H1 (cell line): ENCODE results near the gene IRF9. TPM values are rescaled to one million over a fixed set of nuclear protein-coding genes. Genes with fewer than 3 reads are reported as not detected.

Source experiments
- CTCF ChIA-PET: fragments of 300-600 bp; sonication (Branson Sonifier 250); formaldehyde crosslinking; loops from one replicate; lab custom pipeline; 2021; ENCODE audit not compliant: partially characterized antibody; lab: Charles Lee
- POLR2A ChIA-PET: fragments of 300-600 bp; sonication (Branson Sonifier 250); formaldehyde crosslinking; loops from one replicate; lab custom pipeline; 2021; ENCODE audit warnings: inconsistent platforms; ENCODE audit not compliant: partially characterized antibody; lab: Charles Lee
- DNase-seq, 2 experiments: peaks; one replicate each; pipeline versions ENCODE4 v3.0.0 to v3.0.0-alpha.2; 2010 to 2022; ENCODE audit warnings: low spot score in 2 of 2, low read depth in 1 of 2, mixed read lengths in 1 of 2
- FAIRE-seq: peaks from 2 replicates; lab custom pipeline; 2011; peaks lifted over from hg19 to GRCh38; lab: Jason Lieb, UNC
- H2AFZ ChIP-seq: 2 replicates; pipeline ENCODE4 v1.8.1; 2012; ENCODE audit warnings: low read length, inconsistent platforms
- H2AK5ac ChIP-seq: 2 replicates; pipeline ENCODE4 v1.6.1; 2013; ENCODE audit warnings: low read depth, low read length
- H2BK120ac ChIP-seq: replicated peaks from 2 replicates; pipeline ENCODE3; 2013; ENCODE audit warnings: low read depth, low read length, inconsistent platforms
- H2BK12ac ChIP-seq: 2 replicates; pipeline ENCODE4 v1.6.1; 2013; ENCODE audit warnings: low read depth, low read length
- H2BK15ac ChIP-seq: 2 replicates; pipeline ENCODE4 v1.6.1; 2013; ENCODE audit warnings: low read length
- H2BK20ac ChIP-seq: 2 replicates; pipeline ENCODE4 v1.6.1; 2013; ENCODE audit warnings: low read length
- H2BK5ac ChIP-seq: 2 replicates; pipeline ENCODE4 v1.6.1; 2013; ENCODE audit warnings: low read depth, low read length
- H3K14ac ChIP-seq: 2 replicates; pipeline ENCODE4 v1.6.1; 2013; ENCODE audit warnings: inconsistent platforms; ENCODE audit not compliant: insufficient read length
- H3K18ac ChIP-seq: 2 replicates; pipeline ENCODE4 v1.6.1; 2013; ENCODE audit warnings: low read length; ENCODE audit errors: extremely low read depth
- H3K23ac ChIP-seq: 2 replicates; pipeline ENCODE4 v1.6.1; 2013; ENCODE audit warnings: inconsistent platforms; ENCODE audit not compliant: insufficient read length
- H3K23me2 ChIP-seq: 2 replicates; pipeline ENCODE4 v1.6.1; 2013; ENCODE audit warnings: low read depth, low read length
- H3K27ac ChIP-seq: 2 replicates; pipeline ENCODE4 v1.6.1; 2011; ENCODE audit warnings: low read depth, low read length, inconsistent platforms
- H3K27me3 ChIP-seq, 4 experiments: replicated peaks in 1 of 4; 1 replicate in 1 of 4; 2 replicates in 3 of 4; pipeline versions ENCODE4 v1.6.1 to v1.8.1; 2011 to 2013; ENCODE audit warnings: low read length in 3 of 4, mild to moderate bottlenecking in 3 of 4, inconsistent platforms in 2 of 4, mixed read lengths in 2 of 4, moderate library complexity in 1 of 4; ENCODE audit not compliant: control insufficient read depth in 3 of 4, insufficient read depth in 3 of 4; ENCODE audit errors: extremely low read depth in 1 of 4
- H3K36me3 ChIP-seq, 4 experiments: 2 replicates each; pipeline versions ENCODE4 v1.6.1 to v1.8.1; 2011 to 2013; ENCODE audit warnings: mild to moderate bottlenecking in 4 of 4, low read length in 3 of 4, moderate library complexity in 2 of 4, control low read depth in 1 of 4, inconsistent platforms in 1 of 4; ENCODE audit not compliant: insufficient read depth in 4 of 4, control insufficient read depth in 2 of 4
- H3K4ac ChIP-seq: replicated peaks from 2 replicates; pipeline ENCODE3; 2013; ENCODE audit warnings: low read length, low read depth, mixed read lengths, inconsistent platforms; ENCODE audit not compliant: insufficient read length
- H3K4me1 ChIP-seq, 4 experiments: replicated peaks in 1 of 4; 1 replicate in 1 of 4; 2 replicates in 3 of 4; pipeline versions ENCODE4 v1.6.1 to v1.8.1; 2011 to 2013; ENCODE audit warnings: low read length in 3 of 4, inconsistent platforms in 2 of 4, mixed read lengths in 1 of 4; ENCODE audit not compliant: insufficient read depth in 4 of 4, control insufficient read depth in 3 of 4
- H3K4me2 ChIP-seq, 2 experiments: 2 replicates each; pipeline versions ENCODE4 v1.6.1 to v1.8.1; 2011 to 2013; ENCODE audit warnings: low read depth in 2 of 2, low read length in 2 of 2, control low read depth in 1 of 2, inconsistent platforms in 1 of 2, mild to moderate bottlenecking in 1 of 2; ENCODE audit not compliant: insufficient read depth in 1 of 2
- H3K4me3 ChIP-seq, 4 experiments: fragments of 200-600, 300-600 bp in 1 of 4; sonication (generic), shearing (Covaris generic), sonication (Bioruptor Twin) in 1 of 4; 2 replicates each; pipeline versions ENCODE4 v1.5.1 to v1.8.1; 2011 to 2016; ENCODE audit warnings: low read length in 4 of 4, low read depth in 3 of 4, control low read depth in 2 of 4, inconsistent platforms in 2 of 4, mild to moderate bottlenecking in 2 of 4, mixed read lengths in 1 of 4, moderate library complexity in 1 of 4; ENCODE audit not compliant: insufficient read depth in 2 of 4; ENCODE audit errors: extremely low read depth in 1 of 4
- H3K56ac ChIP-seq: replicated peaks from 2 replicates; pipeline ENCODE3; 2013; ENCODE audit warnings: low read depth, mild to moderate bottlenecking, mixed read lengths, low read length, inconsistent platforms; ENCODE audit not compliant: insufficient read length
- H3K79me1 ChIP-seq: 2 replicates; pipeline ENCODE4 v1.6.1; 2013; ENCODE audit warnings: low read depth, low read length, control low read depth
- H3K79me2 ChIP-seq, 2 experiments: 2 replicates each; pipeline versions ENCODE4 v1.6.1 to v1.8.1; 2012 to 2013; ENCODE audit warnings: low read length in 2 of 2, mild to moderate bottlenecking in 2 of 2, inconsistent platforms in 1 of 2; ENCODE audit not compliant: insufficient read depth in 2 of 2, control insufficient read depth in 1 of 2
- H3K9ac ChIP-seq, 4 experiments: replicated peaks in 1 of 4; 1 replicate in 1 of 4; 2 replicates in 3 of 4; pipeline versions ENCODE4 v1.6.1 to v1.8.1; 2011 to 2013; ENCODE audit warnings: low read depth in 3 of 4, low read length in 3 of 4, control low read depth in 2 of 4, mild to moderate bottlenecking in 2 of 4, moderate library complexity in 2 of 4, inconsistent platforms in 1 of 4; ENCODE audit errors: extremely low read depth in 1 of 4
- H3K9me3 ChIP-seq, 2 experiments: 2 replicates each; pipeline versions ENCODE4 v1.6.1 to v1.8.1; 2012 to 2013; ENCODE audit warnings: mild to moderate bottlenecking in 2 of 2, moderate library complexity in 2 of 2, control low read depth in 1 of 2, inconsistent platforms in 1 of 2, low read depth in 1 of 2, low read length in 1 of 2, mixed read lengths in 1 of 2; ENCODE audit not compliant: insufficient read depth in 2 of 2
- H4K20me1 ChIP-seq, 2 experiments: replicated peaks in 1 of 2; 2 replicates each; pipeline versions ENCODE3 to v1.8.1; 2011 to 2013; ENCODE audit warnings: inconsistent platforms in 2 of 2, low read length in 2 of 2, mild to moderate bottlenecking in 1 of 2; ENCODE audit not compliant: insufficient read depth in 2 of 2, control insufficient read depth in 1 of 2
- H4K5ac ChIP-seq: 2 replicates; pipeline ENCODE4 v1.6.1; 2013; ENCODE audit warnings: low read length, low read depth, mixed read lengths, inconsistent platforms; ENCODE audit not compliant: insufficient read length
- H4K8ac ChIP-seq: 2 replicates; pipeline ENCODE4 v1.8.0; 2013; ENCODE audit warnings: mild to moderate bottlenecking, moderate library complexity, low read length, inconsistent platforms; ENCODE audit not compliant: insufficient read depth; ENCODE audit errors: extremely low read depth
- H4K91ac ChIP-seq: replicated peaks from 2 replicates; pipeline ENCODE3; 2013; ENCODE audit warnings: low read length, mixed read lengths, inconsistent platforms; ENCODE audit not compliant: insufficient read length
- BCL11A ChIP-seq, 2 experiments: IDR thresholded peaks; one replicate each; pipeline ENCODE4 v1.6.1; 2011; ENCODE audit warnings: low read depth in 2 of 2, low read length in 2 of 2, mild to moderate bottlenecking in 2 of 2
- EZH2 ChIP-seq: fragments of 200-600 bp; sonication (generic); IDR thresholded peaks from 2 replicates; pipeline ENCODE4 v1.7.1; 2012; ENCODE audit warnings: low read depth, mild to moderate bottlenecking, moderate library complexity, low read length, inconsistent platforms; ENCODE audit not compliant: severe bottlenecking
- GABPA ChIP-seq: IDR thresholded peaks from 2 replicates; pipeline ENCODE4 v1.6.1; 2011; ENCODE audit warnings: mild to moderate bottlenecking, low read length, moderate library complexity, borderline replicate concordance; ENCODE audit not compliant: insufficient read depth
- HDAC2 ChIP-seq, 2 experiments: fragments of 300-600 bp in 1 of 2; sonication (generic) in 1 of 2; IDR thresholded peaks; 2 replicates each; pipeline ENCODE4 v1.6.1; 2011 to 2012; ENCODE audit warnings: low read depth in 2 of 2, low read length in 2 of 2, mild to moderate bottlenecking in 2 of 2, moderate library complexity in 2 of 2, borderline replicate concordance in 1 of 2, inconsistent platforms in 1 of 2
- POLR2A ChIP-seq, 2 experiments: IDR thresholded peaks; 1 replicate in 1 of 2; 2 replicates in 1 of 2; pipeline ENCODE4 v1.6.1; 2011; ENCODE audit warnings: low read depth in 2 of 2, low read length in 2 of 2, mild to moderate bottlenecking in 2 of 2; ENCODE audit errors: control extremely low read depth in 1 of 2
- POU5F1 ChIP-seq: IDR thresholded peaks from 2 replicates; pipeline ENCODE4 v1.6.1; 2011; ENCODE audit warnings: low read depth, mild to moderate bottlenecking, low read length, moderate library complexity
- RAD21 ChIP-seq, 2 experiments: IDR thresholded peaks in 1 of 2; conservative IDR thresholded peaks in 1 of 2; 2 replicates each; pipeline ENCODE4 v1.6.1; 2011; ENCODE audit warnings: low read depth in 2 of 2, low read length in 2 of 2, improper control_type of control experiment in 1 of 2, inconsistent platforms in 1 of 2, mild to moderate bottlenecking in 1 of 2, moderate library complexity in 1 of 2
- SIRT6 ChIP-seq: IDR thresholded peaks from one replicate; pipeline ENCODE4 v1.7.1; 2012; ENCODE audit warnings: low read length, inconsistent platforms
- TAF1 ChIP-seq: IDR thresholded peaks from 2 replicates; pipeline ENCODE4 v1.6.1; 2011; ENCODE audit warnings: mild to moderate bottlenecking, low read depth, low read length
- YY1 ChIP-seq: IDR thresholded peaks from 2 replicates; pipeline ENCODE4 v1.6.1; 2011; ENCODE audit warnings: low read depth, mild to moderate bottlenecking, low read length
- WGBS, 2 experiments: shearing (Covaris generic) in 1 of 2; methylation state at CpG; one replicate each; pipeline versions ENCODE4 v1.1.6 to v1.1.7; 2013 to 2015; ENCODE audit warnings: low lambda C conversion rate in 2 of 2, mixed read lengths in 2 of 2, inconsistent platforms in 1 of 2, low coverage in 1 of 2, missing lambda C conversion rate in 1 of 2; ENCODE audit not compliant: insufficient replicate concordance in 2 of 2, insufficient coverage in 1 of 2, insufficient read length in 1 of 2; ENCODE audit errors: extremely low coverage in 1 of 2, missing lambda C conversion rate in 1 of 2; 5-methylcytosine and 5-hydroxymethylcytosine counted together
- polyA plus RNA-seq, 7 experiments: library from polyadenylated mRNA; depleted of rRNA in 3 of 7; stranded (reverse) in 5 of 7; unstranded in 2 of 7; fragments of >200 nt in 5 of 7; fragments of 200-250 nt in 2 of 7; gene quantifications; 1 replicate in 5 of 7; 2 replicates in 1 of 7; 4 replicates in 1 of 7; pipeline versions ENCODE4 v1.2.1 to v1.2.3, GENCODE V29; 2011 to 2013; ENCODE audit warnings: missing spikeins in 2 of 7, mixed read lengths in 2 of 7
- total RNA-seq: library from RNA; stranded (reverse); fragmentation: NEBNext Ultra II Directional; extraction: Animal tissue kit (Norgen Biotek cat#: 25700); gene quantifications from 2 replicates; pipeline ENCODE4 v1.2.1, GENCODE V29; 2021
- TF ChIP-seq, protein P1 (sequence below), 3 experiments: IDR thresholded peaks; 1 replicate in 2 of 3; 2 replicates in 1 of 3; pipeline versions ENCODE4 v1.5.1 to v1.6.1; 2011; ENCODE audit warnings: low read length in 3 of 3, mild to moderate bottlenecking in 3 of 3, inconsistent platforms in 2 of 3, low read depth in 1 of 3, moderate library complexity in 1 of 3; ENCODE audit not compliant: insufficient read depth in 1 of 3; ENCODE audit errors: control extremely low read depth in 1 of 3

IRF9 gene
- total and polyA plus RNA-seq, 2 of the 8 experiments (the other 6 are each of a cell fraction or from before 2014, with no cell fraction given), result 11.4 to 13.2 TPM

DNA sequence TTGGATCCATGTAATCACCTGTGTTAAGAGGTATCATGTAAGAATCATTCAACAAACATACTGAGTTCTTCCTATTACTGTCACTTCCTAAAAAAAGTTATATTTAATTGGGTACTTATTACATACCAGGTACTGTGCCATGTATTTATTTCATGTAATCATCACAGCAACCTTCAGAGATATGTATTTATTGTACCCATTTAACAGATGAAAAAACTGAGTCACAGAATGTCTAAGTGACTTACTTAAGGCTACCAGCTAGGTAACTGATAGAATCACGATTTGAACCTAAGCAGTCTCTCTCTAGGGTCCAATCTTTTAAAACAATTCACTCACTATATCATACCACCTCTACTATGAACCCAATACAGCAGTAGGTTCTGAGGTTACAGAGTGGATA lies 16.6 kb upstream of the IRF9 start:
- H3K36me3 ChIP-seq, result peaks cover 2 to 14% (median 5%) of the 10 kb centered on the region in 4 experiments; a peak in 5 of 8 replicates
- H2AFZ ChIP-seq, result no peak overlapping the region
- H2AK5ac ChIP-seq, result no peak overlapping the region
- ChIA-PET POLR2A (interaction anchor here (0.7 to 4.9 kb wide), 4 partner anchors 30 to 49 kb away, joined by 3 to 26 read pairs (median 4); partner anchors contain the start of genes DCAF11 and IPO4), CTCF (interaction anchor here (1.1 to 1.5 kb wide), 3 partner anchors 17 to 36 kb away, joined by 3 to 8 read pairs (median 3); partner anchors contain the start of genes DCAF11, IRF9 and NRL)
- H2BK15ac ChIP-seq, result no peak overlapping the region
- H2BK120ac ChIP-seq, result no peak overlapping the region
- no peak overlapping the region for H3K4me2 ChIP-seq
- H4K20me1 ChIP-seq, result peaks cover 0 to 7% of the 10 kb centered on the region in 2 experiments
- FAIRE-seq (no peak), DNase-seq (no peak)
- H3K23ac ChIP-seq, result no peak overlapping the region
- H3K79me1 ChIP-seq, result peaks cover 7% of the 10 kb centered on the region; the same call in 1 of the 2 replicates
- H2BK5ac ChIP-seq, result no peak overlapping the region
- H3K23me2 ChIP-seq, result peaks cover 13% of the 10 kb centered on the region
- H3K56ac ChIP-seq, result no peak overlapping the region
- peaks cover 2 to 10% (median 8%) of the 10 kb centered on the region in 4 experiments; a peak in 6 of 7 replicates for H3K4me1 ChIP-seq
- WGBS, 2 experiments, result 93% methylated on average over 1 of the region's 1 CpG; no CpG with 5 or more reads in 1 of the 2 experiments
- H4K8ac ChIP-seq, result no peak overlapping the region
- peaks cover 0 to 31% of the 10 kb centered on the region in 2 experiments; a peak in 3 of 4 replicates for H3K79me2 ChIP-seq
- H3K9ac ChIP-seq, result no peak overlapping the region
- H3K14ac ChIP-seq, result no peak overlapping the region
- H4K5ac ChIP-seq, result no peak overlapping the region
- H3K18ac ChIP-seq, result no peak overlapping the region
- no peaks in the 10 kb centered on the region for H3K27me3 ChIP-seq
- no peak overlapping the region for H2BK12ac ChIP-seq
- no peak overlapping the region for H4K91ac ChIP-seq
- no peaks in the 10 kb centered on the region for H3K9me3 ChIP-seq
- H2BK20ac ChIP-seq, result no peak overlapping the region
- H3K27ac ChIP-seq, result no peak overlapping the region
- no peak overlapping the region for H3K4me3 ChIP-seq
- H3K4ac ChIP-seq, result no peak overlapping the region
- TF ChIP-seq HDAC2 (IDR thresholded peaks at IDR 0.05; ENCODE audit: borderline replicate concordance in 1 of 2, low read depth in 2 of 2, low read length in 2 of 2) (no peak), POLR2A (IDR thresholded peaks at IDR 0.05; ENCODE audit: control extremely low read depth in 1 of 2, low read depth in 2 of 2, low read length in 2 of 2) (no peak), BCL11A (IDR thresholded peaks at IDR 0.05; ENCODE audit: low read depth in 2 of 2, low read length in 2 of 2) (no peak), POU5F1 (no peak), YY1 (no peak), TAF1 (no peak), SIRT6 (no peak), GABPA (no peak), EZH2 (no peak), RAD21 (IDR thresholded peaks at IDR 0.05 in 1 of 2, conservative IDR thresholded peaks at IDR 0.05 in 1 of 2; ENCODE audit: low read depth in 2 of 2, low read length in 2 of 2) (no peak)
- TF ChIP-seq, protein P1, sequence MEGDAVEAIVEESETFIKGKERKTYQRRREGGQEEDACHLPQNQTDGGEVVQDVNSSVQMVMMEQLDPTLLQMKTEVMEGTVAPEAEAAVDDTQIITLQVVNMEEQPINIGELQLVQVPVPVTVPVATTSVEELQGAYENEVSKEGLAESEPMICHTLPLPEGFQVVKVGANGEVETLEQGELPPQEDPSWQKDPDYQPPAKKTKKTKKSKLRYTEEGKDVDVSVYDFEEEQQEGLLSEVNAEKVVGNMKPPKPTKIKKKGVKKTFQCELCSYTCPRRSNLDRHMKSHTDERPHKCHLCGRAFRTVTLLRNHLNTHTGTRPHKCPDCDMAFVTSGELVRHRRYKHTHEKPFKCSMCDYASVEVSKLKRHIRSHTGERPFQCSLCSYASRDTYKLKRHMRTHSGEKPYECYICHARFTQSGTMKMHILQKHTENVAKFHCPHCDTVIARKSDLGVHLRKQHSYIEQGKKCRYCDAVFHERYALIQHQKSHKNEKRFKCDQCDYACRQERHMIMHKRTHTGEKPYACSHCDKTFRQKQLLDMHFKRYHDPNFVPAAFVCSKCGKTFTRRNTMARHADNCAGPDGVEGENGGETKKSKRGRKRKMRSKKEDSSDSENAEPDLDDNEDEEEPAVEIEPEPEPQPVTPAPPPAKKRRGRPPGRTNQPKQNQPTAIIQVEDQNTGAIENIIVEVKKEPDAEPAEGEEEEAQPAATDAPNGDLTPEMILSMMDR (IDR thresholded peaks at IDR 0.05; ENCODE audit: control extremely low read depth in 1 of 3, insufficient read depth in 1 of 3, low read depth in 1 of 3, low read length in 3 of 3), result no peak
